ENCODE measurements around the gene LINC00305. TPM values are rescaled to one million over a fixed set of nuclear protein-coding genes. Genes with fewer than 3 reads are reported as not detected.

Gene LINC00305
- polyA plus RNA-seq, 1 experiment: not detected

DNA sequence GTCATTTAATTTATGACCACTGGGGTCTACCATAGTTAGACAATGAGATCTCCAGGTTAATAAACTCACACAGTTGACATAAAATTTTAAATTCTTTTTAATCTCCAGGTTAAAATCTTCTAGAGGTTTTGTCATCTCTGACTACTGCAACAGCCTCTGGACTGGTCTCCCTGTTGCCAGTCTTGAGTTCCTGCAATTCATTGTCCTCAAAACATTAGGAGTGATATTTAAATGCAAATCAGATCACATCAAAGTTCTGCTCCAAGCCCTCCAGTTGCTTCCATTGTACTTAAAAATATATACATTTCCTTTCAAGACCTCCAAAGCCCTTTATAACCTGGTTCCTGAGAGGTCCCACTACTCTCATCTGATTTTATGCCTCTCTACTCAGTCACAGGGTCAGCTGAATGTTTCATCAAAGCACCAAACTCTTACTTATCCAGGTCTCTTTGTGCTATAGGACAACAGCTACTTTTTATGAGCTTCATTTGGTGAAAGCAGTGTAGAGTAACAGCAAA, 18.6 kb upstream of the LINC00305 start:
- H3K27me3 ChIP-seq (ENCODE audit: control insufficient read depth, insufficient read depth, low read length): no peaks in the 10 kb centered on the region
- POLR2A ChIA-PET: no interaction called here
- H3K27ac ChIP-seq (ENCODE audit: low read depth, low read length): no peak overlapping the region
- no peak overlapping the region for H3K4me3 ChIP-seq (ENCODE audit: low read depth, low read length)
- H3K9me3 ChIP-seq (ENCODE audit: control insufficient read depth, insufficient read depth, low read length): peaks cover 6% of the 10 kb centered on the region; the same call in 1 of the 2 replicates
- CTCF ChIA-PET: no interaction called here
- TF ChIP-seq, protein P1, sequence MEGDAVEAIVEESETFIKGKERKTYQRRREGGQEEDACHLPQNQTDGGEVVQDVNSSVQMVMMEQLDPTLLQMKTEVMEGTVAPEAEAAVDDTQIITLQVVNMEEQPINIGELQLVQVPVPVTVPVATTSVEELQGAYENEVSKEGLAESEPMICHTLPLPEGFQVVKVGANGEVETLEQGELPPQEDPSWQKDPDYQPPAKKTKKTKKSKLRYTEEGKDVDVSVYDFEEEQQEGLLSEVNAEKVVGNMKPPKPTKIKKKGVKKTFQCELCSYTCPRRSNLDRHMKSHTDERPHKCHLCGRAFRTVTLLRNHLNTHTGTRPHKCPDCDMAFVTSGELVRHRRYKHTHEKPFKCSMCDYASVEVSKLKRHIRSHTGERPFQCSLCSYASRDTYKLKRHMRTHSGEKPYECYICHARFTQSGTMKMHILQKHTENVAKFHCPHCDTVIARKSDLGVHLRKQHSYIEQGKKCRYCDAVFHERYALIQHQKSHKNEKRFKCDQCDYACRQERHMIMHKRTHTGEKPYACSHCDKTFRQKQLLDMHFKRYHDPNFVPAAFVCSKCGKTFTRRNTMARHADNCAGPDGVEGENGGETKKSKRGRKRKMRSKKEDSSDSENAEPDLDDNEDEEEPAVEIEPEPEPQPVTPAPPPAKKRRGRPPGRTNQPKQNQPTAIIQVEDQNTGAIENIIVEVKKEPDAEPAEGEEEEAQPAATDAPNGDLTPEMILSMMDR (IDR thresholded peaks at IDR 0.05; ENCODE audit: low read depth, low read length): no peak
- DNase-seq (ENCODE audit: low read depth, low spot score): no peak

DNA sequence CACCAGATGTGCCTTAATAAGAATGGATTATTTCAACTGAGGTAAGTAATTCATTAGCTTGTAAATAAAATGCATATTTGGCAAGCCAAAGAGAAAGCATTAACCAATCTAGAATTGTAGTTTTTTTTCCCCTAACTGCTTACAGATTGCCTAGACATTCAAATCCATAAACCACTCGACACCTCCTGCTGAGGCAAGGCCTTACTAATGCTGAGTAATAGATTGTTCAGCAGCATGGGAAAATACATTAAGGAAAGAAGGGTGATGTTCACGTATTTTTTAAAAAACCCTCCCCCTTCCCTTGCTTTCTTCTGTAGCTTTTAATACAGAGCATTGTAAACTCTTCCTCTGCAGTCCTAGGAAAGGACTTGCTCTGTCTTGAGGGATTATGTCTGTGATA, 17.0 kb upstream of the LINC00305 start:
- Histone ChIP-seq H3K27ac (ENCODE audit: low read depth, low read length) (no peak overlapping the region), H3K4me3 (ENCODE audit: low read depth, low read length) (no peak overlapping the region), H3K9me3 (ENCODE audit: control insufficient read depth, insufficient read depth, low read length) (peaks cover 6% of the 10 kb centered on the region; the same call in 1 of the 2 replicates), H3K27me3 (ENCODE audit: control insufficient read depth, insufficient read depth, low read length) (no peaks in the 10 kb centered on the region)
- no peak for DNase-seq (ENCODE audit: low read depth, low spot score)
- CTCF ChIA-PET: no interaction called here
- TF ChIP-seq, protein P1 (IDR thresholded peaks at IDR 0.05; ENCODE audit: low read depth, low read length): no peak
- POLR2A ChIA-PET: no interaction called here

DNA sequence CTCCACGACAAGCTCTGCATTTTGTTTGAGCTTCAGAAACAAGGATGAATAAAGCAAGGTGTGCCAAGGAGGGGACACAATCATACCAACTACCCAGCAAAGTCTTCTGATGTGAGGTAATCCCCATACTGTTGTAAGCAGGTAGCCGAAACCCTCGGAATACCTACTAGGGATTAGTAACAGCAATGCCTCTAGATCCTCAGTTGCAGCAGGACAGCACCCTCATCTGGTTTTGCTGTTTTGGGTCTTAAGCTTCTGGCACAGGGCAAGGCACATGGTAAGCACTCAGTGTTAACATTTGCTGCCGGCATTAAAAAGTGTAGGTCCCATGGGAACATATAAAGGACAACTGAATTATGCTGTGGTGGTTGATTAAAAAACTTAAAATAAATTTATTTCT, 16.0 kb upstream of the LINC00305 start:
- H3K27me3 ChIP-seq (ENCODE audit: control insufficient read depth, insufficient read depth, low read length): no peaks in the 10 kb centered on the region
- DNase-seq (ENCODE audit: low read depth, low spot score): no peak
- ChIA-PET POLR2A (no interaction called here), CTCF (no interaction called here)
- no peak overlapping the region for H3K4me3 ChIP-seq (ENCODE audit: low read depth, low read length)
- TF ChIP-seq, protein P1 (IDR thresholded peaks at IDR 0.05; ENCODE audit: low read depth, low read length): no peak
- no peak overlapping the region for H3K27ac ChIP-seq (ENCODE audit: low read depth, low read length)
- peaks cover 6% of the 10 kb centered on the region; the same call in 1 of the 2 replicates for H3K9me3 ChIP-seq (ENCODE audit: control insufficient read depth, insufficient read depth, low read length)

DNA sequence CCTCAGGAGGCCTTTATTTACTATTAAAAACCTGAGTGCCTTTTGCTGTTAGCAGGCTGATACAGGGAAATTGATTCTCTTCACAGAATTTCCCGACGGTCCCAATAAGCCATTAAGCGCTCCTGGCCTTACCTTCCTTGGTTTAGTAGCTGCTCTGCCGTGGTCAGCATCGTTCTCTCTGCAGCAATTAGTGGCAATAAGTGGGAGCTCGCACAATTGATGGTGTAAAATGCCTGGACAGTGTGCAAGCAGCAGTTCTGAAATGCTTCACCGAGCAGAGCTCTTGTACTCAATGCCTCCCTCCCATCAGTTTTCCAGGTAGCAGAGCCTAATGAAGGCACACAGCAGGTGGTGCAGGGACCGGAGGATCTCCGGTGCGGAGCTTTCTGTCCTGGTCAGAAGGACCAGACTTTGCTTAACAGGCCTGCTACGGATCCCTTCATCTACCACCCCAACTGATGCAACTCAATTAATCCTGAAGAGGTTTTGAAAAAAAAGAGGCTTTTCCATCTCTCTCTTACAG, 1.1 kb upstream of the LINC00305 start:
- Histone ChIP-seq H3K27me3 (ENCODE audit: control insufficient read depth, insufficient read depth, low read length) (no peaks in the 10 kb centered on the region), H3K27ac (ENCODE audit: low read depth, low read length) (no peak overlapping the region), H3K4me3 (ENCODE audit: low read depth, low read length) (no peak overlapping the region), H3K9me3 (ENCODE audit: control insufficient read depth, insufficient read depth, low read length) (peaks cover 4% of the 10 kb centered on the region; the same call in 1 of the 2 replicates)
- TF ChIP-seq, protein P1 (IDR thresholded peaks at IDR 0.05; ENCODE audit: low read depth, low read length): no peak
- no peak for DNase-seq (ENCODE audit: low read depth, low spot score)
- POLR2A ChIA-PET: interaction anchor here (0.7 kb wide), 1 partner anchor 1579 kb away, joined by 7 read pairs; no protein-coding TSS in a partner anchor
- CTCF ChIA-PET: no interaction called here

DNA sequence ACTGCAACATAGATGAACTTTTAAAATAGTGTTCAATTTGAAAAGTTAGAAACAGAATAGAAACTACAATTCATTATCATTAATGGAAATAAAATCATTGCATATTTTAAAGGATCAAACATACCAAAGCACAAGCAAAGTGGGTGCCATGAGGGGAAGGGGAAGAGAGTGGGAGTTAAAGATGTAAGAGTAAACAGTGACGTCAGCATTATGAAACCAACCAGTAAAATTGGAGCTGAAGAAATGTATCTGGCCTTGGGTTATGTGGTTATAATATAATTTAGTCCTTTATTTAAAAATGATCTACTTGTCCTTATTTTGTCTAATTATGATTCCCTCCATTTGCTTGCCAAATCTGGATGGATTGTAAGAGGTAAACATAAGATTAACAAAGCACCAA, 6.0 kb downstream of the LINC00305 start:
- peaks cover 11% of the 10 kb centered on the region; the same call in 1 of the 2 replicates for H3K9me3 ChIP-seq (ENCODE audit: control insufficient read depth, insufficient read depth, low read length)
- CTCF ChIA-PET: no interaction called here
- H3K27me3 ChIP-seq (ENCODE audit: control insufficient read depth, insufficient read depth, low read length): no peaks in the 10 kb centered on the region
- POLR2A ChIA-PET: no interaction called here
- no peak for DNase-seq (ENCODE audit: low read depth, low spot score)
- H3K27ac ChIP-seq (ENCODE audit: low read depth, low read length): no peak overlapping the region
- H3K4me3 ChIP-seq (ENCODE audit: low read depth, low read length): no peak overlapping the region
- TF ChIP-seq, protein P1 (IDR thresholded peaks at IDR 0.05; ENCODE audit: low read depth, low read length): no peak

Measured in AG04450 (cell line).